HG02981 (cell line): ENCODE data around the gene RBBP4.
A peak's percentile ranks its signal among the peaks of the same experiment; 100 is the strongest.
"Not testable (repeated sequence)": the region's sequence is repeated elsewhere in the genome, so short reads cannot be mapped to it uniquely, and the experiment has no call there.

Experiments used
- ATAC-seq: cut with Tn5 transposase; IDR thresholded peaks from one replicate; pipeline ENCODE4 v1.9.1; 2021; ENCODE audit warnings: mild to moderate bottlenecking, moderate library complexity; ENCODE audit not compliant: unreplicated experiment

Gene RBBP4

GRCh38 chr1:32636914-32637645 is 13.9 kb upstream of the RBBP4 start:
- ATAC-seq = no peak

- no peak for ATAC-seq
Observed at GRCh38 chr1:32639489-32640075, 11.4 kb upstream of the RBBP4 start.

- not testable (repeated sequence) for ATAC-seq
Observed at GRCh38 chr1:32642292-32642827, 8.6 kb upstream of the RBBP4 start.

- no peak for ATAC-seq
Observed at GRCh38 chr1:32644426-32644825, 6.6 kb upstream of the RBBP4 start.

- ATAC-seq = no peak
Observed at GRCh38 chr1:32647308-32648134, 3.5 kb upstream of the RBBP4 start.

GRCh38 chr1:32650248-32650751 is 708 bp upstream of the RBBP4 start, which contains the start of gene ZBTB8OS:
TSS of gene ZBTB8OS (minus strand) at chr1:32650550. CDS start at chr1:32650529, 21 bp downstream.
- ATAC-seq = peak; percentile 67

GRCh38 chr1:32651461-32652073 is 559 bp downstream of the RBBP4 start:
- no peak for ATAC-seq

GRCh38 chr1:32652244-32652962 is 1.4 kb downstream of the RBBP4 start:
- no peak for ATAC-seq

- no peak for ATAC-seq
Observed at GRCh38 chr1:32659581-32659980, 8.6 kb downstream of the RBBP4 start.

GRCh38 chr1:32665915-32666314 is 14.9 kb downstream of the RBBP4 start:
- no peak for ATAC-seq

GRCh38 chr1:32666901-32667566 is 16.0 kb downstream of the RBBP4 start:
- ATAC-seq = no peak

- ATAC-seq = not testable (repeated sequence)
Observed at GRCh38 chr1:32668716-32669115, 17.7 kb downstream of the RBBP4 start.

- no peak for ATAC-seq
Observed at GRCh38 chr1:32676945-32677344, 25.9 kb downstream of the RBBP4 start.

GRCh38 chr1:32679993-32680392 is 29.0 kb downstream of the RBBP4 start:
- not testable (repeated sequence) for ATAC-seq

GRCh38 chr1:32680642-32681041 is 29.6 kb downstream of the RBBP4 start:
- ATAC-seq = no peak

- ATAC-seq = no peak
Observed at GRCh38 chr1:32681509-32681908, 30.5 kb downstream of the RBBP4 start.

- ATAC-seq = no peak
Observed at GRCh38 chr1:32681999-32682398, 31.0 kb downstream of the RBBP4 start.

GRCh38 chr1:32683397-32683796 is 32.4 kb downstream of the RBBP4 start:
- ATAC-seq = no peak

GRCh38 chr1:32684167-32684811 is 33.3 kb downstream of the RBBP4 start:
- ATAC-seq = no peak
